Testis (tissue), 2 donors: ENCODE measurements around the gene PSD4.

ENCODE experiments used
- POLR2A ChIP-seq: fragments of 450-650 bp; IDR thresholded peaks from one replicate; pipeline ENCODE4 v1.6.1; 2017; ENCODE audit warnings: antibody characterized with exemption, mild to moderate bottlenecking, moderate library complexity
- TF ChIP-seq, protein P1 (sequence below), 3 experiments: fragments of 450-650 bp in 2 of 3; fragments of 200-600 bp in 1 of 3; sonication (generic) in 1 of 3; IDR thresholded peaks; one replicate each; pipeline ENCODE4 v1.5.1; 2016 to 2019; ENCODE audit warnings: antibody characterized with exemption in 3 of 3, mild to moderate bottlenecking in 2 of 3, moderate library complexity in 1 of 3

DNA sequence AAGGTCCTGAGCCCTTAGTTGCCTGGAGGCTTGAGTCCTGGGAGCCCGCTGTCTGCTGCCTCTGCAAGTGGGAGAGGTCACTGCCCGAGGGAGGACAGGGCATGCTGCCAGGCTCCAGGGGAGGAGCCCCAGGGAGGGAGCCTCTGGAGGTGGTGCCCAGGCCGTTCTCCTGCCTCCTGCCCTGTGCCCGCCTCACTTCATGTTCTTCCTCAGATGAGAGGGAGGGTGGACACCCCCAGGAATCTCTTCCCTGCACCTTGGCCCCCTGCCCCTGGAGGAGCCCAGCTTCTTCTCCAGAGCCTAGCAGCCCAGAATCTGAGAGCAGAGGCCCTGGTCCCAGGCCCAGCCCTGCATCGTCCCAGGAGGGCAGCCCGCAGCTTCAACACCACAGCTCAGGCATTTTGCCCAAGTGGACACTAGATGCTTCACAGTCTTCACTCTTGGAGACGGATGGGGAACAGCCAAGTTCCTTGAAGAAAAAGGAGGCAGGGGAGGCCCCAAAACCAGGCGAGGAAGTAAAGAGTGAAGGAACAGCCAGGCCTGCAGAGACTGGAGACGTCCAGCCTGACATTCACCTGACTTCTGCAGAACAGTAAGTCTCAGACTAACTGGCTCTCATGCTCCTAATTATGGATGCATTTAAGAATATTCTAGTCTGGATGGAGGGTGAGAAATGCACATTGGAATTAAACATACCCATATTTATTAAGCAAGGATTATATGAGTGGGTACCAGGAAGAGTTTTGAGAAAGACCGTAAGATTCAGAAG, 12.1 kb downstream of the PSD4 start:
- TF ChIP-seq, protein P1, sequence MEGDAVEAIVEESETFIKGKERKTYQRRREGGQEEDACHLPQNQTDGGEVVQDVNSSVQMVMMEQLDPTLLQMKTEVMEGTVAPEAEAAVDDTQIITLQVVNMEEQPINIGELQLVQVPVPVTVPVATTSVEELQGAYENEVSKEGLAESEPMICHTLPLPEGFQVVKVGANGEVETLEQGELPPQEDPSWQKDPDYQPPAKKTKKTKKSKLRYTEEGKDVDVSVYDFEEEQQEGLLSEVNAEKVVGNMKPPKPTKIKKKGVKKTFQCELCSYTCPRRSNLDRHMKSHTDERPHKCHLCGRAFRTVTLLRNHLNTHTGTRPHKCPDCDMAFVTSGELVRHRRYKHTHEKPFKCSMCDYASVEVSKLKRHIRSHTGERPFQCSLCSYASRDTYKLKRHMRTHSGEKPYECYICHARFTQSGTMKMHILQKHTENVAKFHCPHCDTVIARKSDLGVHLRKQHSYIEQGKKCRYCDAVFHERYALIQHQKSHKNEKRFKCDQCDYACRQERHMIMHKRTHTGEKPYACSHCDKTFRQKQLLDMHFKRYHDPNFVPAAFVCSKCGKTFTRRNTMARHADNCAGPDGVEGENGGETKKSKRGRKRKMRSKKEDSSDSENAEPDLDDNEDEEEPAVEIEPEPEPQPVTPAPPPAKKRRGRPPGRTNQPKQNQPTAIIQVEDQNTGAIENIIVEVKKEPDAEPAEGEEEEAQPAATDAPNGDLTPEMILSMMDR (IDR thresholded peaks at IDR 0.05): no peak
- no peak for TF ChIP-seq POLR2A
